RWPE2 (cell line): Measurements from ENCODE around the gene DCHS1.
A peak's percentile ranks its signal among the peaks of the same experiment; 100 is the strongest.

Experiments
- ATAC-seq: fragments of 200-7000 bp; cut with Tn5 transposase; 3 replicates; pipeline ENCODE4 v1.9.1; 2021; ENCODE audit warnings: low read depth
- DNase-seq: peaks from one replicate; pipeline ENCODE4 v3.0.0-alpha.2; 2020; ENCODE audit warnings: low spot score
- H3K27ac ChIP-seq: fragments of 450-650 bp; 2 replicates; pipeline ENCODE4 v1.5.1; 2017; ENCODE audit warnings: mild to moderate bottlenecking; ENCODE audit not compliant: poor library complexity, severe bottlenecking
- H3K27me3 ChIP-seq: fragments of 250-450 bp; sonication (Bioruptor Pico); 2 replicates; pipeline ENCODE4 v1.5.1; 2021; ENCODE audit warnings: mild to moderate bottlenecking, moderate library complexity; ENCODE audit not compliant: insufficient read depth, poor library complexity, severe bottlenecking
- H3K36me3 ChIP-seq: fragments of 250-450 bp; sonication (Bioruptor Pico); 2 replicates; pipeline ENCODE4 v1.5.1; 2020; ENCODE audit warnings: low read depth, mild to moderate bottlenecking, moderate library complexity
- H3K4me1 ChIP-seq: fragments of 250-450 bp; sonication (Bioruptor Pico); 2 replicates; pipeline ENCODE4 v1.5.1; 2021; ENCODE audit warnings: mild to moderate bottlenecking, moderate library complexity; ENCODE audit not compliant: insufficient read depth, poor library complexity, severe bottlenecking
- H3K4me3 ChIP-seq: fragments of 250-450 bp; sonication (Bioruptor Pico); 2 replicates; pipeline ENCODE4 v1.5.1; 2021; ENCODE audit warnings: mild to moderate bottlenecking, moderate library complexity; ENCODE audit not compliant: severe bottlenecking
- H3K9me3 ChIP-seq: fragments of 250-450 bp; sonication (Bioruptor Pico); 2 replicates; pipeline ENCODE4 v1.5.1; 2021; ENCODE audit warnings: mild to moderate bottlenecking, moderate library complexity; ENCODE audit not compliant: severe bottlenecking
- TF ChIP-seq, protein P1 (sequence below): fragments of 450-650 bp; IDR thresholded peaks from one replicate; pipeline ENCODE4 v1.5.1; 2017; ENCODE audit warnings: mild to moderate bottlenecking, moderate library complexity; ENCODE audit not compliant: poor library complexity, severe bottlenecking

The DCHS1 gene

DNA sequence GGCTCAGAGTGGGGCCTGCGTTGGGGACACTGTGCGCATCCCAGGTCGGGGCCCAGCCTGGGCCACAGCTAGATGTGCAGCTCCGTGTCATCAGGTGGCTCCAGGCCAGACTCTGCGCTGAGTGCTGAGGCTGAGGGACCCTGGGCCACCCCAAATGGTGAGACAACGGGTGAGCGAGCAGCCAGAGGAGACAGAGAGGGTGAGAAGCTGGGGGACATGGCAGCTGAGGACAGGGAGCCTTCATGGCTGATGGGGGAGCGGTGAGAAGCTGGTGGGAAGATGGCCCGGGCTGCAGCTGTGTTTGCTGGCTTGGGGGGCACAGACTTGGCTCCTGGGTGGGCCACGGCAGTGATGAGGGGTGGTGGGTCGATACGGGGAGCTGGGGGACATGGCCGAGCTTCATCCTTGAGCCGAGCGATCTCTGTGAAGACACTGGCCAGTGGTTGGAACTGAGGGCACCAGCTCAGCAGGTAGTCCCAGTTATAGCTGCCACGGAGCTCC, 33.8 kb downstream of the DCHS1 start:
- Histone ChIP-seq H3K4me1 (peaks cover 4% of the 10 kb centered on the region), H3K4me3 (no peak overlapping the region), H3K9me3 (no peaks in the 10 kb centered on the region), H3K27ac (no peak overlapping the region), H3K27me3 (no peaks in the 10 kb centered on the region), H3K36me3 (no peaks in the 10 kb centered on the region)
- TF ChIP-seq, protein P1, sequence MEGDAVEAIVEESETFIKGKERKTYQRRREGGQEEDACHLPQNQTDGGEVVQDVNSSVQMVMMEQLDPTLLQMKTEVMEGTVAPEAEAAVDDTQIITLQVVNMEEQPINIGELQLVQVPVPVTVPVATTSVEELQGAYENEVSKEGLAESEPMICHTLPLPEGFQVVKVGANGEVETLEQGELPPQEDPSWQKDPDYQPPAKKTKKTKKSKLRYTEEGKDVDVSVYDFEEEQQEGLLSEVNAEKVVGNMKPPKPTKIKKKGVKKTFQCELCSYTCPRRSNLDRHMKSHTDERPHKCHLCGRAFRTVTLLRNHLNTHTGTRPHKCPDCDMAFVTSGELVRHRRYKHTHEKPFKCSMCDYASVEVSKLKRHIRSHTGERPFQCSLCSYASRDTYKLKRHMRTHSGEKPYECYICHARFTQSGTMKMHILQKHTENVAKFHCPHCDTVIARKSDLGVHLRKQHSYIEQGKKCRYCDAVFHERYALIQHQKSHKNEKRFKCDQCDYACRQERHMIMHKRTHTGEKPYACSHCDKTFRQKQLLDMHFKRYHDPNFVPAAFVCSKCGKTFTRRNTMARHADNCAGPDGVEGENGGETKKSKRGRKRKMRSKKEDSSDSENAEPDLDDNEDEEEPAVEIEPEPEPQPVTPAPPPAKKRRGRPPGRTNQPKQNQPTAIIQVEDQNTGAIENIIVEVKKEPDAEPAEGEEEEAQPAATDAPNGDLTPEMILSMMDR = no peak
- peak; percentile 59 for DNase-seq
- no peak for ATAC-seq

- TF ChIP-seq, protein P1 = no peak
- H3K27me3 ChIP-seq = no peaks in the 10 kb centered on the region
- H3K27ac ChIP-seq = no peak overlapping the region
- no peak overlapping the region for H3K4me3 ChIP-seq
- H3K4me1 ChIP-seq = peaks cover 4% of the 10 kb centered on the region
- DNase-seq = no peak
- no peaks in the 10 kb centered on the region for H3K36me3 ChIP-seq
- no peaks in the 10 kb centered on the region for H3K9me3 ChIP-seq
- no peak for ATAC-seq
These were observed 35.0 kb downstream of the DCHS1 start for GRCh38 chr11:6620636-6621035.

GRCh38 chr11:6619004-6619745, 36.4 kb downstream of the DCHS1 start, which contains the start of gene TPP1:
TPP1 (minus strand) TSS chr11:6619422; CDS start chr11:6619400, 22 bp downstream.
- Histone ChIP-seq H3K9me3 (no peaks in the 10 kb centered on the region), H3K4me3 (peak within 1 kb of the TSS; percentile 60), H3K27me3 (no peaks in the 10 kb centered on the region), H3K36me3 (no peaks in the 10 kb centered on the region), H3K27ac (peak within 1 kb of the TSS; percentile 30), H3K4me1 (peaks cover 4% of the 10 kb centered on the region)
- peak; percentile 84 for DNase-seq
- TF ChIP-seq, protein P1 = no peak
- ATAC-seq = peak; percentile 94

DNA sequence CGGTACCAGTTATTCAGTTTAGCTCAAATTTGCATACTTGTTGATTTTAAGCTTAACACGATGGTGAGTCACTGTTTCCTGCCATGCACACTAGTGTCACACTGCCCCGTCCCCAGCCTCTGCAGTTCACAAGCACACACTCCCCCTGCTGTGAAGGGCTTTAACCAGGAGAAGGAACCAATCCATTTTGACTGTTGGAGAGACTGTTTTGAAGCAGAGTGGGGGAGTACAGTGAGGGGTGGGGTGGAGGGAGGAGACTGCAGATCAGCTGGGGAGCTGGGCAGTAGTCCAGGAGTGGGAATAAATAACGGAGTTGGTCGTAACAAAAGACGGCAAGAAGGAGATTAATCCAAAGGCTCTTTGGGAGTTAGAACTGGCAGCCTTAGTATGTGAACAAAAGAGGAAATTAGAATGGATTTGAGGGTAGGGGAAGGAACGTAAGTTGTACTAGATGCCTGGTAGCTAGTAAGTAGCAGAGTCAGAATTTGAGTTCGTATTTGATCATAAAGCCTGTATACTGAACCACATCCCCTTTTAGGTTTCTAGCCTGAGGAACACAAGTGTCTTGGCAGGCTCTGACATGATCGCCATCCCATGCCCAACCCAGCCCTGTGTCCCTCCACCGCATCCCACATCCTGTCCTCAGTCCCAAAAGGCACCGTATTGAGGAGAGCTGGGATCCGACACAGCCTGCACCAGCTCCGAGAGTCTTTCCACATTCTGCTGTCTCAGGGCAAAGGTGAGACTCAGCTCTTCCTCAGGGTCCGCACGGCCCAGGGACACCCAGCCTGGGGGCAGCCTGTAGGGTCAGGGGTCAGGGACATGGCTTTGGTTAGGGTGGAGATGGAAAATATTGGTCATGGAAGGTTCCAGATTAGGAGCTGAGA, 37.2 kb downstream of the DCHS1 start:
- ATAC-seq (peak; percentile 16; the same call in 2 of the 3 replicates), DNase-seq (peak; percentile 21)
- Histone ChIP-seq H3K36me3 (no peaks in the 10 kb centered on the region), H3K4me3 (peak overlapping the region; percentile 60), H3K9me3 (no peaks in the 10 kb centered on the region), H3K27me3 (no peaks in the 10 kb centered on the region), H3K4me1 (peaks cover 4% of the 10 kb centered on the region), H3K27ac (peak overlapping the region; percentile 30)
- TF ChIP-seq, protein P1 = no peak
